Left renal pelvis (tissue), 4 donors: ENCODE results near the gene PCMT1. TPM values are rescaled to one million over a fixed set of nuclear protein-coding genes. Genes with fewer than 3 reads are reported as not detected.
"Not testable (repeated sequence)": the region's sequence is repeated elsewhere in the genome, so short reads cannot be mapped to it uniquely, and the experiment has no call there.

Source experiments
- DNase-seq, 4 donors: peaks; one replicate each; pipeline ENCODE4 v3.0.0-alpha.2; 2013; ENCODE audit warnings: low read depth in 4 of 4, low spot score in 3 of 4
- polyA plus RNA-seq, 4 donors: library from polyadenylated mRNA; unstranded; fragments of 120-200 nt; gene quantifications; one replicate each; pipeline ENCODE4 v1.2.1, GENCODE V29; 2013; ENCODE audit not compliant: insufficient read length in 4 of 4

Gene PCMT1
- 100 to 1,000 TPM in 1 of 4 donors, 10 to 100 TPM in 3; 71.9 to 102 (median 89.6) TPM for polyA plus RNA-seq

DNA sequence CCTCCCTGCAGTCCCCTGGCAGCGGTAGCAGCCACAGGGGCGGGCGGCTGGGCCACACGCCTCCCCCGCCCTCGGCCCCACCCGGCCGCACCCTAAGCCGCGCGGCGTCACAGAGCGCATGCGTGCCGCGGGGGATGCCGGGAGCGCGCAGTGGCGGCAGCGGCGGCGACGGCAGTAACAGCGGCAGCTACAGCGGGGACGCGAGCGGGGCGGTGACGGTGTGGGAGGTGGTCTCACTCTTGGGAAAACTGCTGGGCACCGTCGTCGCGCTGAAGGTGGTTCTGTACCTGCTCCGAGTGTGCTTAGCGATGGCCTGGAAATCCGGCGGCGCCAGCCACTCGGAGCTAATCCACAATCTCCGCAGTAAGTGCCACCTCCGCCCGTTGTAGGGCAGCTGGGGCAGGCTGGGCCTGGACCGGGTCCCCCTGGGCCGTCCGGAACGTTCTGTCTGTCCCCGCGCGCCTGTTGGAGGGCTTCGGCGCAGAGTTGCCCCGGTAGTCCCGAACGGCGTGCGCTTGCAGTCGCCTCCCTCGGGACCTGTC, at the start of gene PCMT1:
TSS of gene PCMT1 (plus strand) at position 148 of the 542 bp plus-strand sequence. CDS start at position 309, 161 bp downstream.
- peak; percentile 59 to 82 (median 80) for DNase-seq

DNA sequence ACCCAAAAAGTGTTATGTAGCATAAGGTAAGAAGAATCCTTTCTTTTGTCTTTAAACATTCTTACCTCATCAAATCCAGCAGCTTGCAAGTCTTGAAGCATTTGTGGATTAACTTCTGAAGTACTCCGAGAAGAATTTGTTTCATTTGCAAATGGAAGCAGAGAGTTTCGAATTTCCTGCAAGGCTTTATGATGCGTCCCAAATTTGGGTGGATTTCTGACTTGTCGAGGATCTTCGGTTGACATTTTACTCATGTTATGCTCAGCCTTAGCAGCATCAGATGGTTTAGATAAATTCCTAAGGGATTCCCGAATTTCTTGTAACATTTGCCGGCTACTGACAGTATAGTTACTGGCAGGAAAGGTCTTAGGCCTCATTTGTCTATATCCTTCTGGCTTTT, 47.8 kb upstream of the PCMT1 start:
- DNase-seq, result no peak

DNA sequence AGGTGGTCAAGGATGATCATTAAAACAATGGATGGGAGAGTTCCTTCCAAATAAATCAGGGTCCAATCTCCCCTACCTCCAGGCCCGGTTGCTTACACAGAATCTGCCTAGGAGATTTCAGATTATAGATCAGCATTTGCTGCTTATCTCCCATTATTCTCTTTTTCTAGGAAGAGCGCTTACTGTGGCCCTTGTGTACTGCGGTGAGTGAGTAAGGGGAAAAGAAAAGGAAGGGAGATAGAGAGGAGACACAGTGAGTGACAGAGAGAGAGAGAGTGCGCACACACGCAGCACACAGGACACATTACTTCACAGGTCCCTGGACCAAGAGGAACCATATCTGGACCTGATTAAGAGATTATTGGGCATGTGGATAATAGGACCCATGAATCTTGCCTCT, 37.8 kb upstream of the PCMT1 start:
- DNase-seq, result no peak

DNA sequence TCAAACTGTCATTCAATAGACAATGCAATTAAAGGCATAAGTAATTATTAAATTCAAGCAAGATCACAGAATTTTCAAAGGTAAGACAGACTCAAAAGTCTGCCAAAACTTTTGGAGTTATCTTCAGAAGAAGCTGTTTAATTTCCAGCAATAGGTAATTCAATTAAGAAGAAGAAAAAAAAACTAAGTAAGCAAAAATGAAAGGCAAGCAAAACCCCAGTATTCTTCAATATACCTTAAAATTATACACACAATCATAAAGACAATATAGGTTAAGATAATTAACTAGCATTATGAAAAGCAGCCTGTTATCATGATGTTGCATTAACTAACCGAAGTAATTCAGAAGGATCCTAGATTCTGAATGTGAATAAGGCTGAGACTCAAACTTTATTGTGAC, 35.1 kb upstream of the PCMT1 start:
- DNase-seq, result no peak

DNA sequence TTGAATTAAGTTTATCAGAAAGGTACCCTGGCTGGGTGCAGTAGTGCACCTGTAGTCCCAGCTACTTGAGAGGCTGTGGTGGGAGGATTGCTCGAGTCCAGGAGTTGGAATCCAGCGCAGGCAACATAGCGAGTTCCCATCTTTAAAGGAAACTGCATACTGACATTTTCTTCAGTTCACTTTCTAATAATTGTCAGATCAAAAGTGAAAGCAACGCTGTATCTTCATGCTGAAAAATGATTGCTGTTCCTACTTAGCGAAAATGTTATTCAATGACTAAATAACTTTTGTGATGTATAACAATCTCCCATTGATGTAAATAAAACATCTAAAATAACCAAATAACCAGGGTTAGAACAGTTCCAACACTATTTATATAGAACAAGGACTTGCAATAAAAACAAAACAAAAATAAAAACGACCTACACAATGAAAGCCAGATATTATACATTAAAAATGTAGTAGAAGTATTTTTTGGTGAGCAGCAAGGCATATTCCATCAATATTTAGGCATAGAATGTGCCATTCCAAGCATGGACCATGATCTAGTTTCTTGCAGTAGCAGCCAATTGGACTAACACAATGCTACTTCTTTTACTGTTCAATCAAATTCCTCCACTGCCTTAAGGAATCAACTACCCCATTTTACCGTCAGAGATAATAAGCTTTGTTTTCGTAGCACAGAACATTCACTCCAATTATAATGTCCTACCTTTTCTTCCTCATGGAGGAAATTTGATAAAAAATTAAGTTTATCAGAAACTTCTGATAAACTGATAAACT, 33.2 kb upstream of the PCMT1 start:
- no peak for DNase-seq

DNA sequence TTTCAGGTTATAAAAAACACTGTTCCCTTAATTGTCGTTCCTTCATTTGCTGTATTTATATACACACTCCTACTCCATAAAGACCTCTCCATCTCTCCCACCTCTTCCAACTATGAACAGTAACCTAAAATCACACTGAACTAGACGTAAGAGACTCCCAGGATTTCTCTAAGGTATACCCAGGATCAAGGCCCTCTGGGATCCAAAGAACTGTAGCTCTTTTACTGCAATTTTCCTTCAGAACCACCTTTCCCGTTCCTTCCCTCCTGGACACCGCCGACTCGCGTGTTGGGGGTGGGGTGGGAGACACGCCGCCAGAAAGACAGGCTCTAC, 32.3 kb upstream of the PCMT1 start:
- DNase-seq, result no peak

DNA sequence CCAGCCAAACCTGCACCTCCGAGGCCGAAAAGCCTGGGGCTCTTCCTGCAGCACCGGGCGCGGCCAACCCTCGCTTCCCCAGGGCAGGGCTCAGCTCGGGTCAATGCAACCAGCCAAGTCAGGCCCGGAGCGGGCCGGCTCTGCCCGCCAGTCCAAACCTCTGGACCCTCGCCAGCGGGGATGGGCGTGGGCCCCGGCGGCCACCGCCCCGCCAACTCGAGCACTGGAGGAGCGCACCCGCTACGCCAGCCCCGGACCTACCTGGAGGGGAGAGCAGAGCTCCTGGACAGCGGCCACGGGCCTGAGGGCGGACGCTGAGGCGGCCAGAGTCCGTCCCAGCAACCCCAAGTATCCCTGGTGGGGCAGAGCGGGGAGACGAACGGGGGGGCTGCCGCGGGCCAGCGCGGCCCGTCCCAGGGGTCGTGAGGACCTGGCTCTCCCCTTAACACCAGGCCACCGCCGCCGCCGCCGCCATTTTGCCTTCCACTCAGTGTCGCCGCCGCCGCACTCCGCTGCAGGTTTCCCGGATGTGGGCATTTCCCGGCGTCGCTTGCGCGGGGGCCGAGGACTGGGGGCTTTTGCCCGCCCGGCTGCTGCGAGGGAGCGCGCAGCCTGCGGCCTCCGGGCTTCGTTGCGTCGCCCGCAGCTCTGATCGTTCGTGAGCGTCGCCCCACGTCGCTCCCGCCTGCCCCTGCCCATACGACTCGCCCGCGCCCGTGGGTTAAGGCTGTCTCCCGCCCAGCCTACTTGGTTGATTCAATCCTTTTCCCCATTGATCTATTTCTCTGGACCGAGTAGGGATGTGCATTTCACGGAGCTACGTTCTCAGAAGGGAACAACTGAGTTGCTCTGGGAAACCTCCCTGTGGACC, 31.7 kb upstream of the PCMT1 start, which contains the start of gene LATS1:
TSS of gene LATS1 (minus strand) at position 514 of the 871 bp plus-strand sequence. CDS start 15,975 bp downstream, outside the sequence.
- peak; percentile 62 to 74 (median 72) for DNase-seq

DNA sequence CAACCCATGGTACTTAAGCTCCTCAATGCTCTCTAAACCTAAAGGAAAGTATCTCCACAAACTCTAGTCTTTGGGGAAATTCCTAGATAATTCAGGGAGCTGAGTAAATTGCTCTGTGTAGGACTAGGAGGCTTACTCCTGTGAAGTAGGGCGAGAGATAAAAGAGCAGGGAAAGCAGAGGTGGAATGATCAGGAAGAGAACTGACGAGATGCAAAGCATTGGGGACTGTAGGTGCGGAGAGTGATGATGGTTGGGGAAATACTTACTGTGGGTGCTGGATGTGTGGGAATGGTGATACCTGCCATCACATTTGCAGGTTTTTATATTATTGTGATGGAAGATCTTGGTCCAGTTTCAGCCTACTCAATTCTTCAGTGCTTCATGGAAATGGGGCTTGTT, 30.0 kb upstream of the PCMT1 start:
- no peak for DNase-seq

DNA sequence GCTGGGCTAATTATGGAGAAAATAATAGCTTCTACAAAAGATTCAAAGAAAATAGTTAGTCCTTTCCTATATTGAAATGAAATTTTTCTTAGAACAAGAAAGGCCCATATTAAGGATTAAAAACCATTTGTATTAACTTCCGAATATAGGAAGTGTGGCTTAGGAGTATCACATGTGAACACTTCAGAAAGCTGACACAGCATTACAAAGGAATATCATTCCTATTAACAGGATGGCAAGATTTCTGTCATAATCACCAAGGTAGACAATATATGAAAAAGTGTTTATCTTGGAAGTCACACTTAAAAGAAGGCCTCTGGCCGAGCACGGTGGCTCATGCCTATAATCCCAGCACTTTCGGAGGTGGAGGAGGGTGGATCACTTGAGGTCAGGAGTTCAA, 26.3 kb upstream of the PCMT1 start:
- no peak for DNase-seq

DNA sequence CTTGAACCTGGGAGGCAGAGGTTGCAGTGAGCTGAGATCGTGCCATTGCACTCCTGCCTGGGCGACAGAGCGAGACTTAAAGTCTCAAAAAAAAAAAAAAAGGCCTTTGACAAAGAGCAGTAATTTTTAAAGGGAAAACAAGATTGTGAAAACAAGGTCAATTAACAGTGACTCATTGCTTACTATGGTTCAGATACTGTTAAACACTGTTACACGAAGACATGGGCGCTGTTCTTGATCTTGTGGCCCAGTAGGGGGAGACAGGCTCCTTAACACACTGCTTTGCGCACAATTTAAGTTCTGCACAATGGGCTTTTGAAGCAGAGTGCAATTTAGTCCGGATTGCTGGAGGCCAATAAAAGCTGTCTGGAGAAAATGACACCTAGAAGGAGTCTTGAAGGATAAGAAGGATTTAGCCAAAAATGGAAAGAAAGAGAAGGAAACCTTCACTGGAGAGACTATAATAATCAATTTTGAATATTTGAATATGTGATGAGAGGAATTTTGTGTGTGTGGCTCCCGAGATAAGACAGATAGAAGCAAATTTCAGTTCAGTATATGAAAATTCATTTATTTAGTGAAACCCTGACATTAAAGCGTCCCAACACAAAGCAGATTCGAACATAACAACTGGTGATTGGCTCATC, 25.6 kb upstream of the PCMT1 start:
- no peak for DNase-seq

DNA sequence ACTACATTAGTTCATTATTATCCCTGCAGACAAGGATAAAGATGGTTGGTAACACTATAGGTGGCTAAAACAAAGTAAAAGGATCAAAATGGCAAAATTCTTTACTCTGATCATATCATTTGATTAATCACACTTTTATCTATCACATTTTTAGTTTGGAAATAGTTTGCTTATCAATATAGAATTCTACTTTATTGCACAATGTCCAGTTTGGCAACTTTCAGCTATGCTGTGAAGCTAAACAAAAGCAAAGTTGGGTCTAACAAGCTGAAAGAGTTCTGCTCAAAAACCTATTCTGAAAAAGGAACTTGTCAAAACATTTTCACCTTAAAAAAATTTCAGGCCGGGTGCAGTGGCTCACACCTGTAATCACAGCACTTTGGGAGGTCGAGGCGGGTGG, 23.8 kb upstream of the PCMT1 start:
- DNase-seq, result no peak

DNA sequence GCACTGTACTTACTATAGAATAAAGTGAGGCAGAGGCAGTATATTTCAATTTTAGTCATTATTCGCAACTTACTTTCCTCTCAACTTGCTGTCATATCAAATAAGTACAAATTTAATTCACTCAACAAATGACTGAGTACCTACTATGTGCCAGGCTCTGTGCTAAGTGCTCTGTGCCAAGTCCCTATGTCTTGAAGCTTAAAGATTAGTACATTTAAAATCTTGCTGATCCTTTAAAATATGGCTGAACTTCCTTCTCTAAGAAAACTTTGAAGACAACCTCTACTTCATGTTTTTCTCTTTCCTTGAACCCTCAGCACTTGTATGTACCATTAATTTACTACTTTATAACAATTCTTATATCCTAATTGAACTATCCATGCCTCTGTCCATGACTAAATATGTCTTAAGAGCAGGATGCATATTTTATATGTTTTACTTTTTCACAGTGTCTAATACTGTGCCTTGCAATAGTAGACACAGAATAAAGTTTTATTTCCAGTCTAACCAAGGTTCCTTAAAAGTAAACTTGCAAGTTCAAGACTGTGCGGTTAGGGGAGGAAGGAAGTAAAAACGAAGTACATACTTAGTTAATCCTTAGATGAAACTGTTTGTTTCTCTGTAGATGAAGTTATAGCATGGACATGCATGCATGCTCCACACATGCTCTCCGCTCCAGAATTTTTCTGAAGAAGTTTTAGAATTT, 21.6 kb upstream of the PCMT1 start:
- no peak for DNase-seq

DNA sequence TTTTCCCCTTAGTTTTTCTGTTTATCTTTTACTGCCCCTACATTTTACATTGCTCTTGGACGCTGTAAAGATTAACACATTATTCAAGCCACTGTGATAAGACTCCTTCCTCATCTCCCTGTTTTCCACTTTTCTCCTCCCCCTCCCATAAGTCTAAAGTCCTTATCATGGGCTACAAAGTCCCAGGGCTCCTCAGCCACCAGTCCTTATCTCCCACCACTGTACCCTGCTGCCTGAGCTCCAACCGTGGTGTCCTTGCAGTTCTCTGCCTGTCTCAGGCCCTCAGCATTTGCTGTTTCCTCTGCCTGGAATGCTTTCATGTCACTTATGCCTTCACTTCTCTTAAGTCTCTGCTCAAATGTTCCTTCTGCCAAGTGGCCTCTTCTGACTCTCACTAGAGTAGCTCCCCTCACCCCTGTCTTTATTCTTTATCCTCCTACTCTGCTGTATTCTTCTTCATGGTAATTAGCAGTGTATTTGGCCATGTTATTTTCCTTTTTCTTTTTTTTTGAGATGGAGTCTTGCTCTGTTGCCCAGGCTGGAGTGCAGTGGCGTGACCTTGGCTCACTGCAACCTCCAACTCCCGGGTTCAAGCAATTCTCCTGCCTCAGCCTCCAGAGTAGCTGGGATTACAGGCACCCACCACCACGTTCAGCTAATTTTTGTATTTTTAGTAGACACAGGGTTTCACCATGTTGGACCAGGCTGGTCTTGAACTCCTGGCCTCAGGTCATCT, 20.9 kb upstream of the PCMT1 start:
- no peak for DNase-seq

DNA sequence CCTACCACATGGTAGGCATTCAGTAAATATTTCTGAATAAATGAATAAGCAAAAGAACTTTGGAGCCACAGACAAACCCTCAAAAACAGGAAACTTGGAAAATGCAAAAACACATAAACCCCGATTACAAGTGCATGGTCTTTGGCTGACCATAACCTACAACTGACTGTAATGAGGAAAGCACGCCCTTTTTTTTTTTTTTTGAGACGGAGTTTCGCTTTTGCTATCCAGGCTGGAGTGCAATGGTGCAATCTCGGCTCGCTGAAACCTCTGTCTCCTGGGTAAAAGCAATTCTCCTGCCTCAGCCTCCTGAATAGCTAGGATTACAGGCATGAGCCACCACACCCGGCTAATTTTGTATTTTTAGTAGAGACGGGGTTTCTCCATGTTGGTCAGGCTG, 19.7 kb upstream of the PCMT1 start:
- no peak for DNase-seq

DNA sequence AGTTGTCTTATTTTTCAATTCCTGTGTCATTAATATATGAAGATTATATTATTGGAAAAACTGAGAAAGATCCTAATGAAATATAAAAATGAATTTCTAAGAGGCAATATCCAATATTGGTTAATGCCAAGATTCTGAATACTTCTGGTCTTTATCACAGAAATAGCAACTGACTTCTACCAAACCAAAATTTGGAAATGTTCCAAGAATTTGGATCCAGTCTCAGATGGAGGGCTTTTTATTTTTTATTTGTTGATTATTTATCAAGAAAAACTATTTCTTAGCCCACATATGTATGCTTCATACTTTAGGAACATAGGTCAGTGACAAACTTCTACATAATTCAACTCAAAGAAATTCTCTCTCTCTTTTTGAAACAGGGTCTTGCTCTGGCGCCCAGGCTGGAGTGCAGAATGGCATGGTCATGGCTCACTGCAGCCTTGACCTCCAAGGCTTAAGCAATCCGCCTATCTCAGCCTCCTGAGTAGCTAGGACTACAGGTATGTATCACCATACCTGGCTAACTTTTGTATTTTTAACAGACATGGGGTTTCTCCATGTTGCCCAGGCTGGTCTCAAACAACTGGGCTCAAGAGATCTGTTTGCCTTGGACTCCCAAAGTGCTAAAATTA, 16.3 kb upstream of the PCMT1 start:
- no peak for DNase-seq

DNA sequence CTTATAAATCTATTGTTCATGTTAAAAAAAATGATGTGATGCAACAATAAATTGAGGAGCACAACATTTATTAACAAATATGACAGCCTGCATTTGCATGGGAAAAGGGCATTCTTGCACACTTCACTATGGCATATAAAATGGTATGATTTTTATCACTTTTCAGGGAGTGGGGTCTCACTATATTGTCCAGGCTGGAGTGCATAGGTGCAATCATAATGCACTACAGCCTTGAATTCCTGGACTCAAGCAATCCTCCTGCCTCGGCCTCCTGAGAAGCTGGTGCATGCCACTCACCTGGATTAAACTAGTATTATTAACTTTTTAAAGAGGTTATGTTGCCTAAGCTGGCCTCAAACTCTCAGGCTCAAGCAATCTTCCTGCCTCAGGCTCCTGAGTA, 14.6 kb upstream of the PCMT1 start:
- no peak for DNase-seq

DNA sequence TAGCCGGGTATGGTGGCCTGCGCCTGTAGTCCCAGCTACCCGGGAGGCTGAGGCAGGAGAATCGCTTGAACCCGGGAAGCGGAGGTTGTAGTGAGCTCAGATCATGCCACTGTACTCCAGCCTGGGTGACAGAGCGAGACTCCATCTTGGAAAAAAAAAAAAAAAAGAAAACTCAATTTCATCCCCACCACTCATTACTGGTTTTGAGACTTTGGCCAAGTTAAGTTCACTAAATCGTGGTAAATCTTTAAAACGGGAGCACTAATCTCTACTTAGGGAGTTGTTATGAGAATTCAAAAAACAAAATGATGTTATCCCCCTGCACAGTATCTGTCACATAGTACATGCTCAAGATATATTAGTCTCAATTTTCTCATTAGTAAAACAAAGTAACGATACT, 4.3 kb upstream of the PCMT1 start:
- DNase-seq, result not testable (repeated sequence)

DNA sequence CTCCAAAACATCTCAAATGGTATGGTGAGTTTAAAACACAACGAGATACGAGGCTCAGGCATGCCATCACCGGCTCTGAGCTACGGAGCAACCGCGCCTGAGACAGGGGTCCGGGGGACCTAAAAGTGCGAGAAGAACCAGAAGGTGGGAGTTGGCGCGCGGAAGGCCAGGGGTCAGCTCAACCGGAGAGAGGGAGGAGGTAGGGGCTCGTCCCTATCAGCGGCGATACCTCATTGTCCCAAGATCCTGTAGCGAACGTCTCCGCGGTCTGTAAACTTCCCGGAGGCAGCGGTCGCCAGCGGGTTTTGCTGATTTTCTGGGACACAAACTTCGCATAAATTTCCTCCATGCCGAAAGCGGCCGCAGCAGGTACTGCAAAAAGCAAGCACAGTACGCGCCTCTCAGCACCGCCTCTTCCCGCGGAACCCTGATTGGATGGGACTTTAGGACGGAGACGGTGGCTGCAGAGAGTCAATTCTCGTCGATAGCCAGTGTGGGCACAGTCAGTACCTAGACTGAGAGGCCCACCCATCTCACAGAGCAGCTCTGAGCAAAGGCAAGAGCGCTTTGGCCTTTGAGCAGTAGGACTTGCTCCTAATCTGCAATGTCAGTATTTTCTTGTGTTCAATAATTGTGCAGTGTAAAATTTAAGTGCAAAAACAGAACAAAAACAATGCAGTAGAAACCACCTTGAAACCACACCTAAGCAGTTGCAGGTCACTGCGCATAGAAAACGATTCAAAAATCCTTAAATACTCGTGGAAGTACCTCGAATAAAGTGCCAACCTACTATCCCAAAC, 3.2 kb upstream of the PCMT1 start, which contains the start of gene NUP43:
TSS of gene NUP43 (minus strand) at position 383 of the 800 bp plus-strand sequence. CDS start at position 349, 34 bp downstream.
- DNase-seq, result peak; percentile 83 to 92 (median 90)
